ENCODE results near the gene GLI3.
A peak's percentile ranks its signal among the peaks of the same experiment; 100 is the strongest.

Gene GLI3

GRCh38 chr7:42194238-42194637 lies 42.8 kb downstream of the GLI3 start:
- DNase-seq (ENCODE audit: low read depth), result no peak
- TF ChIP-seq CTCF (conservative IDR thresholded peaks at IDR 0.05; ENCODE audit: low read depth, low read length), result no peak

GRCh38 chr7:42193471-42194129 lies 43.4 kb downstream of the GLI3 start:
- no peak for TF ChIP-seq CTCF (conservative IDR thresholded peaks at IDR 0.05; ENCODE audit: low read depth, low read length)
- peak; percentile 48 for DNase-seq (ENCODE audit: low read depth)
- peak overlapping the region; percentile 7 for H3K4me3 ChIP-seq (ENCODE audit: low read depth, low read length)

More at GRCh38 chr7:42194238-42194637, 42.8 kb downstream of the GLI3 start:
- H3K4me3 ChIP-seq (ENCODE audit: low read depth, low read length), result peak overlapping the region; percentile 7

- DNase-seq (ENCODE audit: low read depth), result peak; percentile 56
- H3K4me3 ChIP-seq (ENCODE audit: low read depth, low read length), result no peak overlapping the region
- no peak for TF ChIP-seq CTCF (conservative IDR thresholded peaks at IDR 0.05; ENCODE audit: low read depth, low read length)
Measured at GRCh38 chr7:42192851-42193461, 44.1 kb downstream of the GLI3 start.

DNA sequence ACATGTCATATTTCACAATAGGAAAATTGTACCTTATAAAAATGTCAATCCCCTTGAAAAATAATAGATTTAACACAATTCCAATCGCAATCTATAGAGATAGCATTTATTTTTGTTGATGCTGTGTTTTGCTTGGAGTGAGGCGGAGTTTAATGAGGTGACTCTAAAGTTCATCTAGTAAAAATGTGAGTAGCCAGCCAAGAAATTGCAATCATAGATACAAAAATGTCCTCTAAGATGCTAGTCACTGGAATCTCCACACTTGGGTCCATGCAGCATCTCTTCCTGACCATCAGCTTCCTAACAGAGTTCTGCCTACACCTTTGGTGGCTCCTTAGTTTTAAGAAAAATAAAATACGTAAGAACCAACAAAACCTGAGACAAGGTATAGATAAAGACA lies 44.9 kb downstream of the GLI3 start:
- TF ChIP-seq CTCF (conservative IDR thresholded peaks at IDR 0.05; ENCODE audit: low read depth, low read length), result no peak
- H3K4me3 ChIP-seq (ENCODE audit: low read depth, low read length), result no peak overlapping the region
- DNase-seq (ENCODE audit: low read depth), result peak; percentile 30

- peak; percentile 38 for DNase-seq (ENCODE audit: low read depth)
- TF ChIP-seq CTCF (conservative IDR thresholded peaks at IDR 0.05; ENCODE audit: low read depth, low read length), result no peak
- H3K4me3 ChIP-seq (ENCODE audit: low read depth, low read length), result no peak overlapping the region
Measured at GRCh38 chr7:42189535-42189934, 47.5 kb downstream of the GLI3 start.

GRCh38 chr7:42186151-42186550 lies 50.9 kb downstream of the GLI3 start:
- H3K4me3 ChIP-seq (ENCODE audit: low read depth, low read length), result no peak overlapping the region
- TF ChIP-seq CTCF (conservative IDR thresholded peaks at IDR 0.05; ENCODE audit: low read depth, low read length), result peak; percentile 64
- DNase-seq (ENCODE audit: low read depth), result no peak

DNA sequence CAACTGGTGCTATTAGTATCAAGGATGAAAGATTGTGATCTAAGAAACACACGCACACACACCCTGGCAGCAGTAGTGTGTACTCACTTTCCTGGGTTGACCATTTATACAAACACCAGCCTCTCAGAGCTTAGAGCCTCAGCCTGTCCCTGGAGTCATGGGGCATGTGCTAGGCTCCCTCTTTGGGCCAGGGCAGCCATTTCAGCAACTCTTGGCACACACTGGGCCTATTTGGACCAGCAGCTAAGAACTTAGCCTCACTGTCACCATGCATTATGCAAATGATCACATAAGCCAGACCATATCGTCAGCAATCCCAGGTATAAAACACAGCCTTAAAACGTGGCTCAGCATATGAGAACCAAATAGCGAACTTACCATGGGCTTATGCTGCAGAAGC lies 51.3 kb downstream of the GLI3 start:
- no peak overlapping the region for H3K4me3 ChIP-seq (ENCODE audit: low read depth, low read length)
- no peak for DNase-seq (ENCODE audit: low read depth)
- no peak for TF ChIP-seq CTCF (conservative IDR thresholded peaks at IDR 0.05; ENCODE audit: low read depth, low read length)

All from choroid plexus epithelial cell (primary cell).